ENCODE data around the gene UBE2G2. TPM values are rescaled to one million over a fixed set of nuclear protein-coding genes. Genes with fewer than 3 reads are reported as not detected.

Gene UBE2G2
- total and polyA plus RNA-seq, 2 of the 4 experiments (the other 2 are of a cell fraction) = 65.4 to 91.7 TPM

GRCh38 chr21:44755227-44755626 lies 46.4 kb downstream of the UBE2G2 start:
- H4K91ac ChIP-seq (ENCODE audit: insufficient read depth, low read depth, low read length) = no peak overlapping the region
- peaks cover 2% of the 10 kb centered on the region; the same call in 1 of the 2 replicates for H3K9me1 ChIP-seq (ENCODE audit: insufficient read depth, low read length)
- H3K56ac ChIP-seq (ENCODE audit: extremely low read depth, insufficient read depth, low read length) = no peak overlapping the region
- no peak overlapping the region for H4K5ac ChIP-seq (ENCODE audit: low read depth, low read length)
- no peak overlapping the region for H3K23ac ChIP-seq (ENCODE audit: low read depth, low read length)
- intact Hi-C loops (cut with micrococcal nuclease) (no loop called here), dilution Hi-C loops (cut with HindIII; ENCODE audit: low sequenced_read_pairs, unreplicated experiment) (no loop called here), in situ Hi-C loops (cut with MboI; ENCODE audit: low sequenced_read_pairs) (no loop called here)
- 0 out of 2 replicates have a peak, but pooled peaks cover 2% of the 10 kb centered on the region for H3K9me3 ChIP-seq (ENCODE audit: control insufficient read depth, insufficient read depth, low read length)
- H3K36me3 ChIP-seq (ENCODE audit: control insufficient read depth, insufficient read depth, low read length) = no peaks in the 10 kb centered on the region
- H3K4me1 ChIP-seq (ENCODE audit: control insufficient read depth, insufficient read depth, low read length) = no peaks in the 10 kb centered on the region
- no peaks in the 10 kb centered on the region for H3K79me1 ChIP-seq (ENCODE audit: low read depth in 1 of 2, low read length in 2 of 2)
- no peak overlapping the region for H2BK15ac ChIP-seq (ENCODE audit: low read depth, low read length)
- no peak overlapping the region for H2AFZ ChIP-seq (replicated peaks; ENCODE audit: low read length, poor library complexity)
- H3K4me2 ChIP-seq (ENCODE audit: low read depth, low read length) = no peak overlapping the region
- DNase-seq = no peak
- H3K18ac ChIP-seq (ENCODE audit: low read depth, low read length) = no peak overlapping the region
- no TSS peak for BruUV-seq (replicated peaks)
- CTCF ChIA-PET = interaction anchor here (0.6 kb wide), 1 partner anchor 13 kb away, joined by 3 read pairs; no protein-coding TSS in a partner anchor
- no peak overlapping the region for H3K9ac ChIP-seq (ENCODE audit: low read depth, low read length)
- no peak overlapping the region for H3K14ac ChIP-seq (replicated peaks; ENCODE audit: low read depth, low read length)
- no peak overlapping the region for H2BK5ac ChIP-seq (ENCODE audit: low read depth, low read length, poor library complexity, severe bottlenecking)
- no peak overlapping the region for H2AK9ac ChIP-seq (replicated peaks; ENCODE audit: low read depth, low read length, poor library complexity)
- no peaks in the 10 kb centered on the region for H4K20me1 ChIP-seq (ENCODE audit: insufficient read depth, low read length)
- no peak overlapping the region for H3K4me3 ChIP-seq (ENCODE audit: insufficient read depth, low read depth, low read length)
- H3K4ac ChIP-seq (ENCODE audit: low read depth, low read length) = no peak overlapping the region
- TF ChIP-seq CTCF (conservative IDR thresholded peaks at IDR 0.05; ENCODE audit: low read depth, low read length) = peak; percentile 26; the same call in 1 of the 2 replicates
- TF ChIP-seq CHD1 (IDR thresholded peaks at IDR 0.05; ENCODE audit: low read depth, low read length) = no peak
- no peak overlapping the region for H2BK120ac ChIP-seq (ENCODE audit: low read depth, low read length)
- no peak overlapping the region for H2BK20ac ChIP-seq (ENCODE audit: low read depth, low read length)
- no CpG with 5 or more reads among the region's 5 CpGs for WGBS, 2 experiments (ENCODE audit: extremely low coverage in 2 of 2, insufficient read length in 1 of 2)
- H3K27me3 ChIP-seq (ENCODE audit: control insufficient read depth, insufficient read depth, low read length) = peaks cover 21% of the 10 kb centered on the region
- H3K27ac ChIP-seq (ENCODE audit: insufficient read depth, low read length) = no peak overlapping the region
- H4K8ac ChIP-seq (ENCODE audit: low read depth in 2 of 2, low read length in 2 of 2) = no peak overlapping the region
- ATAC-seq (ENCODE audit: low read depth) = no peak
- no peak overlapping the region for H2AK5ac ChIP-seq (ENCODE audit: low read depth, low read length)
- POLR2A ChIA-PET (ENCODE audit: unreplicated experiment) = no interaction called here
